ENCODE data around the gene PDZRN4. TPM values are rescaled to one million over a fixed set of nuclear protein-coding genes. Genes with fewer than 3 reads are reported as not detected.

Gene PDZRN4
- 10 to 100 TPM in 2 of 4 donors, 1 to 10 TPM in 2; 4.2 to 12.9 (median 8.0) TPM for total RNA-seq

GRCh38 chr12:41188058-41188840 is at the start of gene PDZRN4:
Gene PDZRN4, plus strand, starts transcription at chr12:41188320.
- H3K36me3 ChIP-seq, result no peaks in the 10 kb centered on the region
- in situ Hi-C loops (cut with MboI; ENCODE audit: low pct_ligation_motif_present in 1 of 4, low pct_unique_long_range_greater_than_20kb in 1 of 4, low sequenced_read_pairs in 3 of 4) (no loop called here), intact Hi-C loops (cut with DNase I; ENCODE audit: low total_unique reads) (no loop called here)
- peaks cover 0 to 3% (median 1%) of the 10 kb centered on the region in 4 donors for H3K4me1 ChIP-seq
- H3K4me3 ChIP-seq, result peak within 1 kb of the TSS; percentile 22 to 47 (median 38)
- H3K9me3 ChIP-seq, result no peaks in the 10 kb centered on the region
- TF ChIP-seq EP300 (IDR thresholded peaks at IDR 0.05; ENCODE audit: low read depth) (no peak), CTCF (IDR thresholded peaks at IDR 0.05) (no peak), POLR2A (IDR thresholded peaks at IDR 0.05) (no peak), POLR2AphosphoS5 (IDR thresholded peaks at IDR 0.05) (peak in 1 of 3 donors; percentile 6)
- peak within 1 kb of the TSS; percentile 70 to 90 (median 84) for H3K27ac ChIP-seq
- DNase-seq, result peak; percentile 8
- H3K27me3 ChIP-seq, result peaks cover 52% of the 10 kb centered on the region
- WGBS, 2 donors (ENCODE audit: low coverage in 1 of 2), result 26 to 28% methylated on average over 9 to 26 of the region's 67 CpGs

GRCh38 chr12:41140117-41140516 is 48.0 kb upstream of the PDZRN4 start:
- Histone ChIP-seq H3K36me3 (no peaks in the 10 kb centered on the region), H3K4me1 (peaks cover 0 to 12% (median 0%) of the 10 kb centered on the region in 4 donors), H3K4me3 (no peak overlapping the region), H3K9me3 (no peaks in the 10 kb centered on the region), H3K27ac (peak overlapping the region in 3 of 4 donors; percentile 14 to 65 (median 23)), H3K27me3 (no peaks in the 10 kb centered on the region)
- intact Hi-C loops (cut with DNase I; ENCODE audit: low total_unique reads), result no loop called here
- in situ Hi-C loops (cut with MboI; ENCODE audit: low pct_ligation_motif_present in 1 of 4, low pct_unique_long_range_greater_than_20kb in 1 of 4, low sequenced_read_pairs in 3 of 4), result no loop called here
- TF ChIP-seq CTCF (IDR thresholded peaks at IDR 0.05) (no peak), POLR2AphosphoS5 (IDR thresholded peaks at IDR 0.05) (no peak), POLR2A (IDR thresholded peaks at IDR 0.05) (no peak)
- no peak for DNase-seq

- no peak overlapping the region for H3K4me3 ChIP-seq
- no peak for DNase-seq
- H3K9me3 ChIP-seq, result no peaks in the 10 kb centered on the region
- H3K27me3 ChIP-seq, result no peaks in the 10 kb centered on the region
- peaks cover 0 to 12% (median 0%) of the 10 kb centered on the region in 4 donors for H3K4me1 ChIP-seq
- in situ Hi-C loops (cut with MboI; ENCODE audit: low pct_ligation_motif_present in 1 of 4, low pct_unique_long_range_greater_than_20kb in 1 of 4, low sequenced_read_pairs in 3 of 4) (no loop called here), intact Hi-C loops (cut with DNase I; ENCODE audit: low total_unique reads) (no loop called here)
- H3K27ac ChIP-seq, result peak overlapping the region in 1 of 4 donors; percentile 65
- H3K36me3 ChIP-seq, result no peaks in the 10 kb centered on the region
- TF ChIP-seq EP300 (IDR thresholded peaks at IDR 0.05; ENCODE audit: low read depth), result no peak
- no peak for TF ChIP-seq CTCF (IDR thresholded peaks at IDR 0.05)
- no peak for TF ChIP-seq POLR2A (IDR thresholded peaks at IDR 0.05)
- TF ChIP-seq POLR2AphosphoS5 (IDR thresholded peaks at IDR 0.05), result no peak
- 54 to 55% methylated on average over 2 of the region's 2 CpGs for WGBS, 2 donors (ENCODE audit: low coverage in 1 of 2)
These were observed 47.0 kb upstream of the PDZRN4 start for GRCh38 chr12:41141104-41141503.

- no peak for DNase-seq
- Histone ChIP-seq H3K9me3 (no peaks in the 10 kb centered on the region), H3K27ac (no peak overlapping the region), H3K4me1 (peaks cover 0 to 12% (median 0%) of the 10 kb centered on the region in 4 donors), H3K4me3 (no peak overlapping the region), H3K27me3 (no peaks in the 10 kb centered on the region), H3K36me3 (no peaks in the 10 kb centered on the region)
- TF ChIP-seq EP300 (IDR thresholded peaks at IDR 0.05; ENCODE audit: low read depth) (no peak), POLR2A (IDR thresholded peaks at IDR 0.05) (no peak), POLR2AphosphoS5 (IDR thresholded peaks at IDR 0.05) (no peak), CTCF (IDR thresholded peaks at IDR 0.05) (no peak)
- 93% methylated on average over 1 of the region's 1 CpG; no CpG with 5 or more reads in 1 of the 2 donors for WGBS, 2 donors (ENCODE audit: low coverage in 1 of 2)
- in situ Hi-C loops (cut with MboI; ENCODE audit: low pct_ligation_motif_present in 1 of 4, low pct_unique_long_range_greater_than_20kb in 1 of 4, low sequenced_read_pairs in 3 of 4), result no loop called here
- intact Hi-C loops (cut with DNase I; ENCODE audit: low total_unique reads), result no loop called here
These were observed 45.7 kb upstream of the PDZRN4 start for GRCh38 chr12:41142376-41142775.
